ENCODE measurements around the gene CASZ1.

CASZ1 gene

GRCh38 chr1:10793129-10793651 is 3.3 kb downstream of the CASZ1 start:
- DNase-seq (ENCODE audit: low read depth in 2 of 2): no peak

GRCh38 chr1:10791105-10791951 is 5.1 kb downstream of the CASZ1 start:
- no peak for DNase-seq (ENCODE audit: low read depth in 2 of 2)

- no peak for DNase-seq (ENCODE audit: low read depth in 2 of 2)
These were observed 6.4 kb downstream of the CASZ1 start for GRCh38 chr1:10789803-10790702.

GRCh38 chr1:10789047-10789791 is 7.2 kb downstream of the CASZ1 start:
- DNase-seq (ENCODE audit: low read depth in 2 of 2): no peak

- DNase-seq (ENCODE audit: low read depth in 2 of 2): no peak
These were observed 7.8 kb downstream of the CASZ1 start for GRCh38 chr1:10788592-10789006.

- no peak for DNase-seq (ENCODE audit: low read depth in 2 of 2)
These were observed 9.2 kb downstream of the CASZ1 start for GRCh38 chr1:10787286-10787685.

- DNase-seq (ENCODE audit: low read depth in 2 of 2): no peak
These were observed 10.5 kb downstream of the CASZ1 start for GRCh38 chr1:10785728-10786638.

GRCh38 chr1:10784998-10785727 is 11.3 kb downstream of the CASZ1 start:
- no peak for DNase-seq (ENCODE audit: low read depth in 2 of 2)

- DNase-seq (ENCODE audit: low read depth in 2 of 2): no peak
These were observed 13.8 kb downstream of the CASZ1 start for GRCh38 chr1:10782491-10783244.

GRCh38 chr1:10781137-10781536 is 15.3 kb downstream of the CASZ1 start:
- DNase-seq (ENCODE audit: low read depth in 2 of 2): no peak

- no peak for DNase-seq (ENCODE audit: low read depth in 2 of 2)
These were observed 16.6 kb downstream of the CASZ1 start for GRCh38 chr1:10779841-10780240.

GRCh38 chr1:10779201-10779600 is 17.2 kb downstream of the CASZ1 start:
- no peak for DNase-seq (ENCODE audit: low read depth in 2 of 2)

GRCh38 chr1:10778640-10779039 is 17.8 kb downstream of the CASZ1 start:
- no peak for DNase-seq (ENCODE audit: low read depth in 2 of 2)

GRCh38 chr1:10777749-10778574 is 18.5 kb downstream of the CASZ1 start:
- DNase-seq (ENCODE audit: low read depth in 2 of 2): no peak

- DNase-seq (ENCODE audit: low read depth in 2 of 2): no peak
These were observed 20.1 kb downstream of the CASZ1 start for GRCh38 chr1:10776190-10776905.

- DNase-seq (ENCODE audit: low read depth in 2 of 2): no peak
These were observed 20.7 kb downstream of the CASZ1 start for GRCh38 chr1:10775763-10776162.

- DNase-seq (ENCODE audit: low read depth in 2 of 2): no peak
These were observed 21.7 kb downstream of the CASZ1 start for GRCh38 chr1:10774615-10775310.
